Mesothelial cell of epicardium (in vitro differentiated cells): ENCODE measurements around the gene LCE5A. TPM values are rescaled to one million over a fixed set of nuclear protein-coding genes. Genes with fewer than 3 reads are reported as not detected.

ENCODE experiments used
- total RNA-seq: library from RNA; stranded (reverse); gene quantifications from 3 replicates; pipeline ENCODE4 v1.2.1, GENCODE V29; 2021

LCE5A gene
- total RNA-seq, 1 donor from 2014 or later: not detected

Other genes with a start within 250 kb of the LCE5A start
- not detected in 3 replicates for gene FLG, start 185.6 kb upstream of the LCE5A start, total RNA-seq
- not detected in 3 replicates for gene FLG2, start 150.8 kb upstream of the LCE5A start, total RNA-seq
- gene CRNN, start 96.5 kb upstream of the LCE5A start, total RNA-seq: not detected in 3 replicates
- not detected in 3 replicates for gene CRCT1, start 3.7 kb downstream of the LCE5A start, total RNA-seq
- gene LCE3E, start 56.0 kb downstream of the LCE5A start, total RNA-seq: not detected in 3 replicates
- gene LCE3D, start 69.7 kb downstream of the LCE5A start, total RNA-seq: not detected in 3 replicates
- gene LCE3C, start 89.4 kb downstream of the LCE5A start, total RNA-seq: not detected in 3 replicates
- gene LCE3B, start 103.0 kb downstream of the LCE5A start, total RNA-seq: not detected in 3 replicates
- gene LCE3A, start 112.3 kb downstream of the LCE5A start, total RNA-seq: not detected in 3 replicates
- not detected in 3 replicates for gene LCE2D, start 152.6 kb downstream of the LCE5A start, total RNA-seq
- gene LCE2C, start 164.5 kb downstream of the LCE5A start, total RNA-seq: not detected in 3 replicates
- not detected in 3 replicates for gene LCE2B, start 175.3 kb downstream of the LCE5A start, total RNA-seq
- not detected in 3 replicates for gene LCE2A, start 187.5 kb downstream of the LCE5A start, total RNA-seq
- not detected in 3 replicates for gene LCE4A, start 197.4 kb downstream of the LCE5A start, total RNA-seq
- not detected in 3 replicates for gene KPRP, start 247.2 kb downstream of the LCE5A start, total RNA-seq